KBM-7 (cell line): ENCODE measurements around the gene JUN.

ENCODE experiments used
- DNase-seq: peaks from one replicate; pipeline ENCODE4 v3.0.0-alpha.2; 2015
- in situ Hi-C: fragments of 300-500 bp; cut with MboI; formaldehyde crosslinking; loops from 2 replicates; pipeline ENCODE4 v1.14.3; 2020; ENCODE audit warnings: low sequenced_read_pairs, low pct_unique_long_range_greater_than_20kb, mixed read lengths

The JUN gene

GRCh38 chr1:58783993-58784757 lies at the start of gene JUN:
Gene JUN, minus strand, starts transcription at chr1:58784047. Its CDS starts 977 bp downstream, at chr1:58783070.
- in situ Hi-C loops: no loop called here
- DNase-seq: peak; percentile 100

- in situ Hi-C loops: no loop called here
- no peak for DNase-seq
Observed at GRCh38 chr1:58833166-58833565, 49.3 kb upstream of the JUN start.

- in situ Hi-C loops: no loop called here
- no peak for DNase-seq
Observed at GRCh38 chr1:58830291-58830690, 46.4 kb upstream of the JUN start.

- in situ Hi-C loops: no loop called here
- no peak for DNase-seq
Observed at GRCh38 chr1:58829866-58830265, 46.0 kb upstream of the JUN start.

- no peak for DNase-seq
- in situ Hi-C loops: no loop called here
Observed at GRCh38 chr1:58827298-58827697, 43.5 kb upstream of the JUN start.

GRCh38 chr1:58824753-58825389 lies 41.0 kb upstream of the JUN start:
- no peak for DNase-seq
- in situ Hi-C loops: no loop called here

GRCh38 chr1:58823481-58824010 lies 39.7 kb upstream of the JUN start:
- in situ Hi-C loops: no loop called here
- DNase-seq: no peak

- in situ Hi-C loops: no loop called here
- no peak for DNase-seq
Observed at GRCh38 chr1:58821309-58821708, 37.5 kb upstream of the JUN start.

GRCh38 chr1:58818976-58819375 lies 35.1 kb upstream of the JUN start:
- in situ Hi-C loops: no loop called here
- no peak for DNase-seq

GRCh38 chr1:58818075-58818474 lies 34.2 kb upstream of the JUN start:
- no peak for DNase-seq
- in situ Hi-C loops: no loop called here

- DNase-seq: no peak
- in situ Hi-C loops: no loop called here
Observed at GRCh38 chr1:58816747-58817221, 32.9 kb upstream of the JUN start.

GRCh38 chr1:58816072-58816746 lies 32.4 kb upstream of the JUN start:
- in situ Hi-C loops: no loop called here
- DNase-seq: peak; percentile 91

- DNase-seq: no peak
- in situ Hi-C loops: no loop called here
Observed at GRCh38 chr1:58815686-58816071, 31.8 kb upstream of the JUN start.

GRCh38 chr1:58815069-58815685 lies 31.3 kb upstream of the JUN start:
- in situ Hi-C loops: no loop called here
- DNase-seq: peak; percentile 81

GRCh38 chr1:58814251-58815068 lies 30.6 kb upstream of the JUN start:
- in situ Hi-C loops: no loop called here
- no peak for DNase-seq

GRCh38 chr1:58813801-58814200 lies 30.0 kb upstream of the JUN start:
- DNase-seq: no peak
- in situ Hi-C loops: no loop called here

GRCh38 chr1:58813361-58813760 lies 29.5 kb upstream of the JUN start:
- in situ Hi-C loops: no loop called here
- DNase-seq: peak; percentile 11

- in situ Hi-C loops: no loop called here
- DNase-seq: no peak
Observed at GRCh38 chr1:58812926-58813325, 29.1 kb upstream of the JUN start.

- in situ Hi-C loops: no loop called here
Observed at GRCh38 chr1:58812468-58812867, 28.6 kb upstream of the JUN start.

More at GRCh38 chr1:58812468-58812867, 28.6 kb upstream of the JUN start:
- no peak for DNase-seq
